Measurements from ENCODE around the gene PPP4R2. TPM values are rescaled to one million over a fixed set of nuclear protein-coding genes. Genes with fewer than 3 reads are reported as not detected.
A peak's percentile ranks its signal among the peaks of the same experiment; 100 is the strongest.

The PPP4R2 gene
- polyA plus RNA-seq, 3 donors: 14.3 to 25.4 (median 18.7) TPM

DNA sequence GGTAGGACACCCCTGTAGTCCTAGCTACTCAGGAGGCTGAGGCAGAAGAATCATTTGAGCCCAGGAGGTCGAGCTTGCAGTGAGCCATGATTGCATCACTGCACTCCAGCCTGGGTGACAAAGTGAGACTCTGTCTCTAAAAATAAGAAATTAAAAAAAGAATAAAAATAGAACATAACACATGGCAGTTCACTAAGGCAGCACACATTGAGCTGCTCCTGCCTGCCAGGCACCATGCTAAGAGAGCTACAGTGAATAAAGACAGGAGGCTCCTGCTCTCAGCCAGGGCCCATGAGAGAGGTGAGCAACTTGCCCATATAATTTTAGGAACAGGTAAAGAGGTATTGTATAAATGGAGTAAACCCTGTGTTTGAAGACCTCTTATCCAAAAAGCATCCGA lies 119.2 kb downstream of the PPP4R2 start:
- DNase-seq: no peak
- H3K36me3 Mint-ChIP-seq: no peaks in the 10 kb centered on the region

More for the DNA sequence above, 119.2 kb downstream of the PPP4R2 start:
- H3K4me3 Mint-ChIP-seq: no peak overlapping the region
- Histone ChIP-seq H3K36me3 (replicated peaks in 1 of 2; ENCODE audit: control insufficient read depth in 1 of 2, insufficient read depth in 2 of 2, low read length in 2 of 2) (no peaks in the 10 kb centered on the region), H3K4me3 (replicated peaks in 1 of 3; ENCODE audit: low read depth in 2 of 3, low read length in 3 of 3) (no peak overlapping the region), H3K4me1 (ENCODE audit: control insufficient read depth in 1 of 2, insufficient read depth in 2 of 2, low read length in 2 of 2) (no peaks in the 10 kb centered on the region), H3K4me2 (replicated peaks; ENCODE audit: extremely low read depth, low read length, poor library complexity, severe bottlenecking) (no peak overlapping the region), H4K20me1 (ENCODE audit: insufficient read depth, low read length) (no peaks in the 10 kb centered on the region), H3K9ac (ENCODE audit: insufficient read depth, low read length, poor library complexity, severe bottlenecking) (no peak overlapping the region), H3K79me2 (ENCODE audit: insufficient read depth, low read length) (no peaks in the 10 kb centered on the region), H3K27ac (ENCODE audit: low read depth in 1 of 2, low read length in 2 of 2) (no peak overlapping the region), H2AFZ (ENCODE audit: insufficient read depth, low read depth, low read length, poor library complexity, severe bottlenecking) (no peak overlapping the region), H3K9me3 (replicated peaks in 1 of 2; ENCODE audit: control insufficient read depth in 1 of 2, insufficient read depth in 1 of 2, low read length in 2 of 2) (no peaks in the 10 kb centered on the region), H3K27me3 (ENCODE audit: control insufficient read depth in 2 of 2, insufficient read depth in 2 of 2, low read length in 2 of 2) (no peaks in the 10 kb centered on the region)
- intact Hi-C loops (cut with micrococcal nuclease): no loop called here
- peaks cover 0 to 4% (median 0%) of the 10 kb centered on the region in 7 donors for H3K9me3 Mint-ChIP-seq
- 71% methylated on average over 2 of the region's 2 CpGs for WGBS (ENCODE audit: insufficient coverage)
- H3K4me1 Mint-ChIP-seq: no peaks in the 10 kb centered on the region
- TF ChIP-seq, protein P1, sequence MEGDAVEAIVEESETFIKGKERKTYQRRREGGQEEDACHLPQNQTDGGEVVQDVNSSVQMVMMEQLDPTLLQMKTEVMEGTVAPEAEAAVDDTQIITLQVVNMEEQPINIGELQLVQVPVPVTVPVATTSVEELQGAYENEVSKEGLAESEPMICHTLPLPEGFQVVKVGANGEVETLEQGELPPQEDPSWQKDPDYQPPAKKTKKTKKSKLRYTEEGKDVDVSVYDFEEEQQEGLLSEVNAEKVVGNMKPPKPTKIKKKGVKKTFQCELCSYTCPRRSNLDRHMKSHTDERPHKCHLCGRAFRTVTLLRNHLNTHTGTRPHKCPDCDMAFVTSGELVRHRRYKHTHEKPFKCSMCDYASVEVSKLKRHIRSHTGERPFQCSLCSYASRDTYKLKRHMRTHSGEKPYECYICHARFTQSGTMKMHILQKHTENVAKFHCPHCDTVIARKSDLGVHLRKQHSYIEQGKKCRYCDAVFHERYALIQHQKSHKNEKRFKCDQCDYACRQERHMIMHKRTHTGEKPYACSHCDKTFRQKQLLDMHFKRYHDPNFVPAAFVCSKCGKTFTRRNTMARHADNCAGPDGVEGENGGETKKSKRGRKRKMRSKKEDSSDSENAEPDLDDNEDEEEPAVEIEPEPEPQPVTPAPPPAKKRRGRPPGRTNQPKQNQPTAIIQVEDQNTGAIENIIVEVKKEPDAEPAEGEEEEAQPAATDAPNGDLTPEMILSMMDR (IDR thresholded peaks at IDR 0.05): no peak
- H3K27me3 Mint-ChIP-seq (ENCODE audit: low read depth in 3 of 3): peaks cover 1 to 7% (median 2%) of the 10 kb centered on the region in 3 donors
- H3K27ac Mint-ChIP-seq: peak overlapping the region in 1 of 7 donors; percentile 73

Small RNA genes within 50 kb of the gene (small RNA-seq; reads per million reads assigned to genes)
- gene RNU2-64P (ENCODE audit: insufficient read length, low read depth) (4.0 reads per million, percentile 39 among the genes with 10 or more reads in this experiment), gene RNU6-557P (ENCODE audit: insufficient read length, low read depth) (not detected), gene RNU7-19P (ENCODE audit: insufficient read length, low read depth) (not detected)

Other genes with a start within 250 kb of the PPP4R2 start
- 10 to 100 TPM in 1 of 3 donors, 1 to 10 TPM in 2; 3.5 to 31.6 (median 8.2) TPM for gene SHQ1, start 148.4 kb upstream of the PPP4R2 start, polyA plus RNA-seq
- gene GXYLT2, start 108.8 kb upstream of the PPP4R2 start, polyA plus RNA-seq: under 1 TPM in 1 of 3 donors, not detected in 2; 0.04 TPM
- 1 to 10 TPM in 1 of 3 donors, under 1 TPM in 2; 0.27 to 4.6 (median 0.40) TPM for gene EBLN2, start 64.8 kb downstream of the PPP4R2 start, polyA plus RNA-seq

All from CD14-positive monocyte (primary cell).